ENCODE results near the gene ARMC2.
A peak's percentile ranks its signal among the peaks of the same experiment; 100 is the strongest.
"Not testable (repeated sequence)": the region's sequence is repeated elsewhere in the genome, so short reads cannot be mapped to it uniquely, and the experiment has no call there.

ARMC2 gene

DNA sequence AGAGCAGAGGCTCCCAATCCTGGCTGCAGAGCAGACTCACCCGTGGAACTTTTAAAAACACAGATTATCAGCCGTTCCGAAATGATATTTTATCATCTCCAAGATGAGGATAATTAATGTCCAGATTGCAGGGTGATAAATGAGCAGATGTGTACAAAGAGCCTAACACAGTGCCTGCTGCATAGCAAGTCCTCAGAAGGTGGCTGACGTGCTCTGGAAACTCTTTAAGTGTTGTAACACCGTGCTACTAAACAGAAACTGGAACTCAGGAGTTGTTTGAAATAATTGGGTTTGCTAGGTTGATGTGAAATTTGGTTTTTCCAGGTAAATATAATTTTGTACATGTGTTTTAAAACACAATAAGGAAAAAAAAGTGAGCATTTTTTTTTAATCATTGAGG is 118.0 kb downstream of the ARMC2 start:
- H3K27ac ChIP-seq (ENCODE audit: low read depth, low read length, severe bottlenecking), result no peak overlapping the region

DNA sequence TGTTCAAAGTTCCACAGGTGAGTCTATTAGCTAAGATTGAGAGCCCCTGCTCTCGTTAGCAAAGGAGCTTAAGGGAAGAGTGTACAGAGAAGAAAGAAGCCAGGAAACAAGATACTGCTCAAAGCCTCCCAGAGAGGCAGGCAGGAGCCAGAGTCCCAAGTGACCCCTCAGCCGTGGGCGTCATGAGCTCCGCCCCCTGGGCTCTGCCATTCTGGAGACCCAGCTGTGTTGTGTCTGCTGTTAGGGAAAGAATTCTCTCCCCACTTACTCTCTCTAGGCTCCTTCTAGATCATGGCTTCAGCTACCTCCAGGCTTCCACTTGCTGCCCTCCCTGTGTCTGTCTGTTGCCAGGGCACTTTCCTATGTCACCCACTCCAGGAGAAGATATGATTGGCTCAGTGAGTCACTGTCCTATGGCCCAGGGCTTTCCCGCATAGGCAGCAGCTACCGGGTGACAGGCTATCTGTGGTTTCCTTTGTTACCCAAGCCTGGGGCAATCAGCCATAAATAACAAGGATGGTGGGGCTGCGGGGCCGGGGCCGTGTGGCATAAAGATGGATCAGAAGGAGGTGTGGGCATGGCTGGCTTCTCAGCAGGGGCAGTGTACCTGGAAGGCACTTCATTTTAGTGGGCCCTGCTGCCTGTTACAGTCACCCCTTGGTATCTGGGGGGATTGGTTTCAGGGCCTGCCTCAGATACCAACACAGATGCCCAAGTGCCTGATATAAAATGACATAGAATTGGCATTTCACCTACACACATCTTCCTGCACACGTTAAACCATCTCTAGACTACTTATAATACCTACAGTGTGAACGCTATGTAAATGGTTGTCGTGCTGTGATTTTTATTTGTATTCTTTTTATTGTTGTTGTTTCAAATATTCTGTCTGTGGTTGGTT is 118.9 kb downstream of the ARMC2 start:
- Histone ChIP-seq H3K9me3 (ENCODE audit: control insufficient read depth, low read length) (no peaks in the 10 kb centered on the region), H3K27ac (ENCODE audit: low read depth, low read length, severe bottlenecking) (peak overlapping the region; percentile 65), H3K36me3 (ENCODE audit: control insufficient read depth, insufficient read depth, low read length) (no peaks in the 10 kb centered on the region), H3K4me1 (ENCODE audit: control insufficient read depth, insufficient read depth, low read length, poor library complexity, severe bottlenecking) (no peaks in the 10 kb centered on the region), H3K4me3 (ENCODE audit: extremely low read depth, insufficient read depth, low read length, poor library complexity, severe bottlenecking) (no peak overlapping the region)
- 59 to 84% methylated on average over 6 to 8 of the region's 12 CpGs for WGBS, 2 experiments (ENCODE audit: insufficient coverage in 2 of 2)

More for the DNA sequence above, 118.0 kb downstream of the ARMC2 start:
- Histone ChIP-seq H3K4me1 (ENCODE audit: control insufficient read depth, insufficient read depth, low read length, poor library complexity, severe bottlenecking) (no peaks in the 10 kb centered on the region), H3K4me3 (ENCODE audit: extremely low read depth, insufficient read depth, low read length, poor library complexity, severe bottlenecking) (no peak overlapping the region), H3K36me3 (ENCODE audit: control insufficient read depth, insufficient read depth, low read length) (no peaks in the 10 kb centered on the region), H3K9me3 (ENCODE audit: control insufficient read depth, low read length) (no peaks in the 10 kb centered on the region)
- WGBS, 2 experiments (ENCODE audit: insufficient coverage in 2 of 2), result 91 to 93% methylated on average over 3 to 4 of the region's 5 CpGs

DNA sequence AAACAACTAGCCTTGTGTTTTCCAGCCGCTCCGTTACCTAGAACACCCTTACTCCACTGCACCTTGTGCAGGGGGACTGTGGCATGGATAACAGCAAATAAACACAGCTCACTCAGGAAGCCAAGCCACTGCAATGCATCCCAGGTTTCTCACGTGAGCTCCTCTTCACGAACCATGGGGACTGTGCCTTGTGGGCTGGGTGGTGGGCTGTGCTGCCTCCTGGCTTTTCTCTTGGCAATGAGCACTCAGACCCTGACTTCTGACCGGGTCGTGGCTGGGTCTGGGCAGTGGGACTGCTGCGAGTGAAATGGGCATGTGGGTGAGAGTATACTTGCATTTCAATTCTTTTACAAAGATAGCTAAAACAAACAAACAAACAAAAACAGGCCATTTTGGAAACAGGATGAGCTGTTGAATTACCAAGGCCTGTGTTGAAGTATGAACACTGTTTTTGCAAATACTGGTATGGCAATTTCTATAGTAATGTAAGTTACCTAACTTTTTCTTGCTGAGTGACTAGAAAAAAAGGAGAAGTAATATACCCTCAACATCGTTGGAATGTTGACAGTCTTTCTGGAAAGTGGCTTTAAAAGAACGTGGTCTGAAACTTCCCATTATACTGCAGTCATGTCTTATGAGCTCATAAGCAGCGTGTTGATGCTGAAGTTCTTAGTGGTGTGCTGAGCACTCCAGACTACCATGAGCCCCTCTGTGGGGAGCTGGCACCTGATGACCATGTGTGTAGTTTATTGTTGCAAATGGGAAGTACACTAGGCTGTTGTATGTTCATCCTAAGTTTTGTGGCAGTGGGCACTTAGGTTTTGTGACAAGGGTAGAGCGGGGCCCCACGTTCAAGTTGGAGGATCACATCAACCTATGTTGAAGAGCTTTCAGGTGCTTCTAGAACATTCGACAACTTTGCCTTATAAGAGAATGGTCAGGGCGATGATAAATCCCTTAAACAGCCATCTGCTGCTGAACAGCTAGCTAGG is 120.4 kb downstream of the ARMC2 start:
- Histone ChIP-seq H3K27ac (ENCODE audit: low read depth, low read length, severe bottlenecking) (no peak overlapping the region), H3K36me3 (ENCODE audit: control insufficient read depth, insufficient read depth, low read length) (no peaks in the 10 kb centered on the region), H3K4me3 (ENCODE audit: extremely low read depth, insufficient read depth, low read length, poor library complexity, severe bottlenecking) (no peak overlapping the region), H3K9me3 (ENCODE audit: control insufficient read depth, low read length) (no peaks in the 10 kb centered on the region), H3K4me1 (ENCODE audit: control insufficient read depth, insufficient read depth, low read length, poor library complexity, severe bottlenecking) (no peaks in the 10 kb centered on the region)
- WGBS, 2 experiments (ENCODE audit: insufficient coverage in 2 of 2), result 90 to 94% methylated on average over 6 to 8 of the region's 14 CpGs

DNA sequence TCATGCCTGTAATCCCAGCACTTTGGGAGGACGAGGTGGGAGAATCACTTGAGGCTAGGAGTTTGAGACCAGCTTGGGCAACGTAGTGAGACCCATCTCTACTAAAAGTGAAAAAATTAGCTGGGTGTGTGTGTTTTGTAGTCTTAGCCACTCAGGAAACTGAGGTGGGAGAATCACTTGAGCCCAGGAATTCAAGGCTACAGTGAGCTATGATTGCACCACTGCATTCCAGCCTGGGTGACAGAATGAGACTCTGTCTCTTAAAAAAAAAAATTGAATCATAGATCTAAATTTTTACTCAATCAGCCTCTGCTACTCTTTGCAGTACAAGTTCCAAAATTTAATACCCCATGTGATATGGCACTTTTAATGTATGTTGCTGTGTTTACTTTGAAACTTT is 121.6 kb downstream of the ARMC2 start:
- Histone ChIP-seq H3K36me3 (ENCODE audit: control insufficient read depth, insufficient read depth, low read length) (no peaks in the 10 kb centered on the region), H3K27ac (ENCODE audit: low read depth, low read length, severe bottlenecking) (no peak overlapping the region), H3K4me3 (ENCODE audit: extremely low read depth, insufficient read depth, low read length, poor library complexity, severe bottlenecking) (no peak overlapping the region), H3K4me1 (ENCODE audit: control insufficient read depth, insufficient read depth, low read length, poor library complexity, severe bottlenecking) (no peaks in the 10 kb centered on the region), H3K9me3 (ENCODE audit: control insufficient read depth, low read length) (no peaks in the 10 kb centered on the region)
- WGBS, 2 experiments (ENCODE audit: insufficient coverage in 2 of 2), result 83 to 90% methylated on average over 2 of the region's 2 CpGs

DNA sequence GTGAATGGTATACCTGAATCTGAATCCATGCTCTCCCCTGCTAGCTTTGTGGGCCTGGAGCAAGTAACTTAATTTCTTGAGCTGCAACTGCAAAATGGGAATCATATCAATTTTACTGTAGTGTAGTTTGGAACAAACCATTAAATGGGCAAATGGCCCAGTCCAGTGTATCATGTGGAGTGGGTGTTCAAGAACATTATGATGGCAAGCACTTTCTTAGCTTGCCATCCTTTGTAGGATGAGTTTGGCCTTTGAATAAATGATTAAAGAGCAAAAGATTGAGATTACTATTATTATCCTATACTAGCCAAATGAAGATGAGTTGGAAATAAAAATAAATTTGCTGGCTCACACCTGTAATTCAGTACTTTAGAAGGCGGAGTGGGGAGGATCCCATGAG is 126.0 kb downstream of the ARMC2 start:
- no peak overlapping the region for H3K4me3 ChIP-seq (ENCODE audit: extremely low read depth, insufficient read depth, low read length, poor library complexity, severe bottlenecking)
- no peaks in the 10 kb centered on the region for H3K9me3 ChIP-seq (ENCODE audit: control insufficient read depth, low read length)
- no peaks in the 10 kb centered on the region for H3K4me1 ChIP-seq (ENCODE audit: control insufficient read depth, insufficient read depth, low read length, poor library complexity, severe bottlenecking)
- no peaks in the 10 kb centered on the region for H3K36me3 ChIP-seq (ENCODE audit: control insufficient read depth, insufficient read depth, low read length)
- no CpG with 5 or more reads among the region's 1 CpG for WGBS, 2 experiments (ENCODE audit: insufficient coverage in 2 of 2)
- H3K27ac ChIP-seq (ENCODE audit: low read depth, low read length, severe bottlenecking), result no peak overlapping the region

DNA sequence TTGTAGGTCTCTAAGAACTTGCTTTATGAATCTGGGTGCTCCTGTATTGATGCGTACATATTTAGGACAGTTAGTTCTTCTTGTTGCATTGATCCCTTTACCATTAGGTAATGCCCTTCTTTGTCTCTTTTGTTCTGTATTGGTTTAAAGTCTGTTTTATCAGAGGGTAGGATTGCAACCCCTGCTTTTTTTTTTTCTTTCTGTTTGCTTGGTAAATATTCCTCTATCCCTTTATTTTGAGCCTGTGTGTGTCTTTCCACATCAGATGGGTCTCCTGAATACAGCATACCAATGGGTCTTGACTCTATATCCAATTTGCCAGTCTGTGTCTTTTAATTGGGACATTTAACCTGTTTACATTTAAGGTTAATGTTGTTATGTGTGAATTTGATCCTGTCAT is 130.4 kb downstream of the ARMC2 start:
- H3K27ac ChIP-seq (ENCODE audit: low read depth, low read length, severe bottlenecking); H3K36me3 ChIP-seq (ENCODE audit: control insufficient read depth, insufficient read depth, low read length); H3K4me1 ChIP-seq (ENCODE audit: control insufficient read depth, insufficient read depth, low read length, poor library complexity, severe bottlenecking); H3K4me3 ChIP-seq (ENCODE audit: extremely low read depth, insufficient read depth, low read length, poor library complexity, severe bottlenecking); H3K9me3 ChIP-seq (ENCODE audit: control insufficient read depth, low read length): not testable (repeated sequence)
- WGBS, 2 experiments (ENCODE audit: insufficient coverage in 2 of 2), result 100% methylated on average over 1 of the region's 1 CpG; no CpG with 5 or more reads in 1 of the 2 experiments

DNA sequence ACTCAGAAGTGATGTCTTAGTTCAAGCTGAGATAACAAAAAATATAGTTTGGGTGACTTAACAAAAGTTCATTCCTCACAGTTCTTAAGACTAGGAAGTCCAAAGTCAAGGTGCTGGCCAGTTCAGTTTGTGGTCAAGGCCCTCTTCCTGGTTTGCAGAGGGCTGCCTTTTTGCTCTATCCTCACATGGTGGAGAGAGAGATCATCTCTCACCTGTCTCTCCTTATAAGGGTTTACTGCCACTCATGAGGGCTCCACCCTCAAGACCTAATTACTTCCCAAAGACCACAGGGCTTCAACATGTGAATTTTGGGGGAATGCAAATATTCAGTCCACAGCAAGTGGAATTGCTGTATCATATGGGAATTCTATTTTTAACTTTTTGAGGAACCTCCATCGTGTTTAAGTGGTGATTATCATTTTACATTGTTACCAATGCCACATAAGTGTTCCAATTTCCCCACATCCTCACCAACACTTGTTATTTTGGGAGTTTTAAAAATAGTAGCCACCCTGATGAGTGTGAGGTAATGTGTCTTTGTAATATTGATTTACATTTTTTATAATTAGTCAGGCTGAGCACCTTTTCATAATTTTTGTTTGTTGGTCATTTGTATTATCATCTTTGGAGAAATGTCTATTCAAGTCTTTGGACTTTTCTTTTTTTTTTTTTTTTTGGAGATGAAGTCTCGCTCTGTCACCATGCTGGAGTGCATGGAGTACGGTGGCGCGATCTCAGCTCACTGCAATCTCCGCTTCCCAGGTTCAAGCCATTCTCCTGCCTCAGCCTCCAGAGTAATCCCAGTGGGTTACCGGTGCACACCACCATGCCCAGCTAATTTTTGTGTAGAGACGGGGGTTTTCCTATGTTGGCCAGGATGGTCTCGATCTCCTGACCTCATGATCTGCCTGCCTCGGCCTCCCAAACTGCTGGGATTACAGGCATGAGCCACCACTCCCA is 134.2 kb downstream of the ARMC2 start:
- Histone ChIP-seq H3K4me1 (ENCODE audit: control insufficient read depth, insufficient read depth, low read length, poor library complexity, severe bottlenecking) (no peaks in the 10 kb centered on the region), H3K9me3 (ENCODE audit: control insufficient read depth, low read length) (no peaks in the 10 kb centered on the region), H3K36me3 (ENCODE audit: control insufficient read depth, insufficient read depth, low read length) (peaks cover 13% of the 10 kb centered on the region), H3K4me3 (ENCODE audit: extremely low read depth, insufficient read depth, low read length, poor library complexity, severe bottlenecking) (no peak overlapping the region), H3K27ac (ENCODE audit: low read depth, low read length, severe bottlenecking) (no peak overlapping the region)
- WGBS, 2 experiments (ENCODE audit: insufficient coverage in 2 of 2), result 89 to 94% methylated on average over 6 to 8 of the region's 10 CpGs

DNA sequence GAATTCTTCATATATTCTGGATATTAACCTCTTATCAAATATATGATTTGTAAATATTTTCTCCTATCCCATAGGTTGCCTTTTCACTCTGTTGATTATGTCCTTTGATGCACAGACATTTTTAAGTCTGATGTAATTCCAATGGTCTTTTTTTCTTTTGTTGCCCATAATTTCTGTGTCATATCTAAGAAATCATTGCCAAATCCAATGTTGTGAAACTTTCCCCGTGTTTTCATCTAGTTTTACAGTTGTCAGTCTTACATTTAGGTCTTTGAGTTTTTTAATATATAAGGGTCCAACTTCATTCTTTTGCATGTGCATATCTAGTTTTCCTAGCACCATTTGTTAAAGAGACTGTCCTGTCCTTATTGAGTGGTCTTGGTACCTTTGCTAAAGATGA is 134.9 kb downstream of the ARMC2 start:
- H3K4me3 ChIP-seq (ENCODE audit: extremely low read depth, insufficient read depth, low read length, poor library complexity, severe bottlenecking), result no peak overlapping the region
- H3K9me3 ChIP-seq (ENCODE audit: control insufficient read depth, low read length), result no peaks in the 10 kb centered on the region
- peaks cover 20% of the 10 kb centered on the region for H3K36me3 ChIP-seq (ENCODE audit: control insufficient read depth, insufficient read depth, low read length)
- no CpG with 5 or more reads among the region's 1 CpG for WGBS, 2 experiments (ENCODE audit: insufficient coverage in 2 of 2)
- no peak overlapping the region for H3K27ac ChIP-seq (ENCODE audit: low read depth, low read length, severe bottlenecking)
- no peaks in the 10 kb centered on the region for H3K4me1 ChIP-seq (ENCODE audit: control insufficient read depth, insufficient read depth, low read length, poor library complexity, severe bottlenecking)

DNA sequence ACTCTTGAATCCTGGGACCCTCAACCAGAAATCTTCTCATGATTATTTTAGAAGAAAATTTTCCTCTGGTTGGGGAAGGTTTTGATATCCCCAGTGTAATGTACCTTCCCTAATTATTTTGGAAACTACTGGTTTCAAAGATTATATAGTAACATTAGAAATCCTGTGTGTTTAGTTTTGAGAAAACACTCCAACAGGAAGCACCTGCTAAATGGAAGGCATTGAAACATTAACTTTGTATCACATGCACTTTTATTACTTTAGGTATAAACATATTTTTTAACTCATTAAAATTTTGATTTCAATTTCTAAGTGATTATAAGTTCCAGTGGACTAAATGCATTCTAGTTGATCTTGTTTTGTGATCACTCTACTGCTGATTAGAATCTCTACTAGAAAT is 137.1 kb downstream of the ARMC2 start:
- Histone ChIP-seq H3K27ac (ENCODE audit: low read depth, low read length, severe bottlenecking) (no peak overlapping the region), H3K4me3 (ENCODE audit: extremely low read depth, insufficient read depth, low read length, poor library complexity, severe bottlenecking) (no peak overlapping the region), H3K9me3 (ENCODE audit: control insufficient read depth, low read length) (no peaks in the 10 kb centered on the region), H3K36me3 (ENCODE audit: control insufficient read depth, insufficient read depth, low read length) (peaks cover 37% of the 10 kb centered on the region), H3K4me1 (ENCODE audit: control insufficient read depth, insufficient read depth, low read length, poor library complexity, severe bottlenecking) (no peaks in the 10 kb centered on the region)

DNA sequence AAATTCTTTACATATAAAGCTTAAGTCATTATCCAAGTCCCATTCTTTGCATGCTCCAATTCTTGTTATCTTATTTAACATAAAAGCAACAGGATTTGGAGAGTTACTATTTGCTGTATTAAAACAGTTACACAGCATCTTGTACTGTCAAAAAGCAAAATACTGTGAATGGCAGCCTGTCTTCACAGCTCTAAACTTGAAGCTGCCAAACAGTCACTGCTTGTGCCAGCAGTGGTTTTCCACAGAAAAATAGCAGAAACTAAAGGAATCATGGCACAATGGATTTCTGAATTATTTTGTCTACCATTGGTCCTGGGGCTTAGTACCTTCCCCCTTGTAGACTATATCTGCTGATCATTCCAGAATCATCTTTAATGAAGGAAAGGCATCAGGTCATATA is 138.9 kb downstream of the ARMC2 start:
- Histone ChIP-seq H3K4me3 (ENCODE audit: extremely low read depth, insufficient read depth, low read length, poor library complexity, severe bottlenecking) (no peak overlapping the region), H3K36me3 (ENCODE audit: control insufficient read depth, insufficient read depth, low read length) (peaks cover 55% of the 10 kb centered on the region), H3K27ac (ENCODE audit: low read depth, low read length, severe bottlenecking) (no peak overlapping the region), H3K9me3 (ENCODE audit: control insufficient read depth, low read length) (no peaks in the 10 kb centered on the region), H3K4me1 (ENCODE audit: control insufficient read depth, insufficient read depth, low read length, poor library complexity, severe bottlenecking) (no peaks in the 10 kb centered on the region)

All from mesodermal cell (in vitro differentiated cells).